M059J (cell line): Measurements from ENCODE around the gene FAAH. TPM values are rescaled to one million over a fixed set of nuclear protein-coding genes. Genes with fewer than 3 reads are reported as not detected.

Source experiments
- DNase-seq: peaks from one replicate; pipeline ENCODE4 v3.0.0-alpha.2; 2012; ENCODE audit warnings: low read depth
- total RNA-seq: library from RNA; depleted of rRNA; stranded (reverse); fragments of >200 nt; shearing (Covaris generic); gene quantifications from 2 replicates; pipeline ENCODE4 v1.2.3, GENCODE V29; 2014

The FAAH gene
- total RNA-seq, 1 experiment from 2014 or later = 0.69 TPM

- no peak for DNase-seq
Measured at GRCh38 chr1:46422261-46422871, 28.2 kb downstream of the FAAH start.

- no peak for DNase-seq
Measured at GRCh38 chr1:46423574-46424240, 29.6 kb downstream of the FAAH start.

DNA sequence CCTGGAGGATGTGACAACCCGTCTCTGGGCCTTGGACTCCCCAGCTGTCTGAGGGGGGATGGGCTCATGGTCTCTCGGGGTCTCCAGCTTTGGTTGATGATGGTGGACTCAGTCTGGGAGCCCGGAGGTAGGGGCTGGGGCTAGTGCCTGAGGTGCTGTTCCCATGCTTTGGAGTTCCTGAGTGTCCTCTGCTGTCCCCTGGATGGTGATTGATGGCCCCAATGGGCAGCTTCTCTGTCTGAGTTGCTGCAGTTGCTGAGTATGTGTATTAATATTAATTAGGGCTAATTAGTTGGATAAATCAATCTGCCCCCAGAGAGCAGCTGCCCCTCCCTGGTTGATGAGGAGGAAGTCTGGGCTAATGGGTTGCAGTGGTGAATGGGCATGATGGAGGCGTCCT, 30.6 kb downstream of the FAAH start:
- no peak for DNase-seq

- DNase-seq = no peak
Measured at GRCh38 chr1:46425726-46426125, 31.6 kb downstream of the FAAH start.

DNA sequence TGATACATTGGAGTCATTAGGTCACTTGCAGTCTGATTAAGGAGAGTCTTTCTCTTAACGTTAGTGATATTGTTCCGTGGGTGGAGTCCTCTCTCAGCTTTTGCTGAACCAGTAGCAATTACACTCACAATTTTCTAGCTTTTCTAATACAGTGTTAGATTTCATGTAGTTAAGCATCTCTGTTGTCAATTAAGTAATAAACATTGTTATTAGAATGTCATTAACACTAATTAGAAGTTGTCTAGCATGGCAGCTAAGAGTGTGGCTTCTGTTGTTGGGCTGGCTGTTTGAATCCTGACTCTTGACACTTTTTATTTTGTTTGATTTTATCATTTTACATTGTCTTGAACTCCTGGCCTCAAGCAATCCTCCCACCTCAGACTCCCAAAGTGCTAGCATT, 33.4 kb downstream of the FAAH start:
- DNase-seq = no peak

GRCh38 chr1:46429436-46429835, 35.3 kb downstream of the FAAH start:
- DNase-seq = no peak

DNA sequence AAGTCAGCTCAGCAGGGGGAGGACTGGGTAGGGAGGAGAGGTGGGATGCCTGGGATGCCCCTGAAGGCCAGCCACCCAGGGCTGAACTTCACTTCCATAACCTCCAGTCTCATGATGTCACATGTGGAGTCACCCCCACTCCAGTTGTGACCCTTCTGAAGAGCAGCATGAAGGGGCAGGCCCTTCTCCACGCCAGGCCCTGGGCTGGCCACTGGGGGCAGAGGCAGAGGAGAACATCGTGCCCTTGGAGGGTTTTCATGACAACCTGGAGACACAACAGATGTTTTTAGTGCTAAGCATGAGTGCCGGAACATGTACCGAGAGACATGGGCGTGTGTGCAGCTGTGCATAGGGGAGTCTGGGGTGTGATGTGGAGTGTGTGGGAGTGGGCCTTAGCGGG, 37.6 kb downstream of the FAAH start:
- no peak for DNase-seq

GRCh38 chr1:46432781-46433327, 38.7 kb downstream of the FAAH start:
- DNase-seq = no peak

GRCh38 chr1:46434358-46434757, 40.2 kb downstream of the FAAH start:
- DNase-seq = no peak

- no peak for DNase-seq
Measured at GRCh38 chr1:46436844-46437243, 42.7 kb downstream of the FAAH start.

GRCh38 chr1:46437723-46438122, 43.6 kb downstream of the FAAH start:
- no peak for DNase-seq

GRCh38 chr1:46438346-46438745, 44.2 kb downstream of the FAAH start:
- no peak for DNase-seq

GRCh38 chr1:46440478-46440877, 46.4 kb downstream of the FAAH start:
- no peak for DNase-seq

GRCh38 chr1:46442317-46443161, 48.4 kb downstream of the FAAH start:
- DNase-seq = peak; percentile 90

DNA sequence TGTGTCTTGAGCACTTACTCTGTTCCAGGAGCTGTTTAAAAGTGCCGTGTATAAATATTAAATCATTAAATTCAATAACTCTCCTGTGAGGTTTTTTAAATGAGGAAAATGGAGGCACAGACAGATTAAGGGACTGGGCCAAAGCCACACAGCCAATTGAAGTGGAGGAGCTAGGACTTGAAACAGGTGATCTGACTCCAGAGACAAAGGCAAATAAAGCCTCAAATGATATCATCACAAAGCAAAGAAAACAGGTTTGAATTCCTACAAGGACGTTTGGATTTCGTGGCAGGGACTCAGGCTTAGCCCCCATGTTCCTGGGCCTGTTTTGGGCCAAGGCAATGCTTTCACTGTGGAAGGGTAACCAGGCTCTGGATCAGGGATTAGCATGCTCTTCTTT, 50.3 kb downstream of the FAAH start:
- no peak for DNase-seq

GRCh38 chr1:46445773-46446256, 51.7 kb downstream of the FAAH start:
- DNase-seq = no peak

- DNase-seq = peak; percentile 63
Measured at GRCh38 chr1:46446646-46447498, 52.8 kb downstream of the FAAH start.

- no peak for DNase-seq
Measured at GRCh38 chr1:46447499-46448108, 53.5 kb downstream of the FAAH start.

- DNase-seq = no peak
Measured at GRCh38 chr1:46448109-46448911, 54.2 kb downstream of the FAAH start.
